GM21381 (cell line): ENCODE results near the gene GABARAPL2.
A peak's percentile ranks its signal among the peaks of the same experiment; 100 is the strongest.
"Not testable (repeated sequence)": the region's sequence is repeated elsewhere in the genome, so short reads cannot be mapped to it uniquely, and the experiment has no call there.

Experiments used
- ATAC-seq: cut with Tn5 transposase; IDR thresholded peaks from one replicate; pipeline ENCODE4 v1.9.1; 2021; ENCODE audit warnings: mild to moderate bottlenecking, moderate library complexity; ENCODE audit not compliant: unreplicated experiment

Gene GABARAPL2, protein sequence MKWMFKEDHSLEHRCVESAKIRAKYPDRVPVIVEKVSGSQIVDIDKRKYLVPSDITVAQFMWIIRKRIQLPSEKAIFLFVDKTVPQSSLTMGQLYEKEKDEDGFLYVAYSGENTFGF

GRCh38 chr16:75566040-75566757 lies at the start of gene GABARAPL2:
GABARAPL2 (plus strand) TSS chr16:75566379; CDS start chr16:75566487, 108 bp downstream.
- peak; percentile 61 for ATAC-seq

- no peak for ATAC-seq
Observed at GRCh38 chr16:75519175-75519574, 47.0 kb upstream of the GABARAPL2 start.

GRCh38 chr16:75526032-75526790 lies 40.0 kb upstream of the GABARAPL2 start:
- no peak for ATAC-seq

GRCh38 chr16:75527825-75528299 lies 38.3 kb upstream of the GABARAPL2 start:
- ATAC-seq: no peak

GRCh38 chr16:75529056-75529905 lies 36.9 kb upstream of the GABARAPL2 start:
- no peak for ATAC-seq

GRCh38 chr16:75529959-75530358 lies 36.2 kb upstream of the GABARAPL2 start:
- ATAC-seq: no peak

DNA sequence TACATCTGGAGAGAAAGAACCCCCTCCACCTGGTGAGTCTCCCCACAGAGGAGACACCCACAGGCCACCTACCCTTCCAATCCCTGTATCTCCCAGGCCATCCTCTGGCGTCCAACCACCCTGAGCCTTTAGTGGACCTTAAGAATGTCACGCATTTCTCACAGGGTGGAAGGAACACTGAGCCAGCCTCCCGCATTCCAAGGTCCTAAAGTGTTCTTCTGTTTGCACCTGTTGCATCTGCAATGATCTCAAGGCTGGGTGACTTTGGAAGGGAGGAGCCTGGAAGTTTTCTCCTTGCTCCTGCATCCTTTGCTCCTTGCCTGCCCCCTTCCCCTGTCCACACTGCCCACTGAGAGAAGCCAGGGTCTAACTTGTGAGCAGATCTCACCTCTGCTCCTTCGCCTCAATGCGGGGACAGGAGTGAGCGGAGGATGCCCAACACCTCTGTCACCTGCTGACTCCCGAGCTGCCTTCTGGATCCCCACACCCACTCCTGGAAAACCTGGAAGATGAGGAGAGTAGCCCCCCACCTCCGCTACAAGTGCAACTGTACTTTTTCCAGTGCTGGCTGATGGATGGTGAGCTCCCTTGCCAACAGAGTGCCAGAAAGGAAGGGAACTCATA lies 33.9 kb upstream of the GABARAPL2 start:
- no peak for ATAC-seq

DNA sequence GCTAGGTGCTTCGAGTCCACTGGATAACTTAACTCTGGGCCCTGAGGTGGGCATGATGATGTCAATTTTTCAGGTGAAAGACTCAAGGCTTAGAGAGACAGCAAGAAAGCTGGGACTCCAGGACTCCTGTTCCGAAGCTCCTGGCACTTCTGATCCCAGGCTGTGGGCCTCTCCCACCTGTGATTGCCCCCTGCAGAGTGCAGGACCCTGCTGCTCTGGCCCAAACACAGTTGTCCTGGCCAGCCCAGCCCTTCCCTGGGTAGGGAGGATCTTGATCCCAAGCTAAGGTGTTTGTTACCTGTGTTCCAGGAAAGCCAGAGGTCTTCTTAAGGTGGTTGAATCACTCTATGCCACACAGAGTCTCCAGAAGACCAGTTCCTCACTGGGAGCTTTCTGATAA lies 33.4 kb upstream of the GABARAPL2 start:
- no peak for ATAC-seq

DNA sequence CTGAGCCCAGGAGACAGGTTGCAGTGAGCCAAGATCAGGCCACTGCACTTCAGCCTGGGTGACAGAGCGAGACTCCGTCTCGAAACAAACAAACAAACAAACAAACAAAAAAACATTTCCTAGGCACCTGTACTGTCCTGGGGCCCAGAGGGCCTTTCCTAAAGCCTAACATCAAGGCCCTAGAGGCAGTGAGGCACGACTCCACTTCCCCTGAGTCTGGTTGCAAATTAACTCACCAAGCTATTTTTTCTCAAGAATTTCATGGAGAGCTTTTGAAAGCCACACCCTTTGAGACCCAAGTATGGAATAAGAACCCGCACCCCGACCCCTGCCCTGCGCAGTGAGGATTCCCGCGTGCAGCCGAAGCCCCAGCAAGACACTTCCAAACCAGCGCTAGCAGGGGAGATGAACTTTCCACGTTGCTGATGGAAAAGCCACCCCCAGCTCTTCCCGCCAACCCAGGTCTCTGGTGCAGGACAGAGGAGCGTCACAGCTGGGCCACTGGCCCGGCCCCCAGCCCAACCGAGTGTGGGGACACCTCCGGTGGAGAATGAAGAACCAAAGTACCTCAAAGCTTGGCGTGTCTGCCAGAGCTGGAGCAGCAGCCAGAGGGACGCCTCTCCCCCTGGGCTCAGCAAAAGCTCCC lies 31.5 kb upstream of the GABARAPL2 start:
- ATAC-seq: no peak

DNA sequence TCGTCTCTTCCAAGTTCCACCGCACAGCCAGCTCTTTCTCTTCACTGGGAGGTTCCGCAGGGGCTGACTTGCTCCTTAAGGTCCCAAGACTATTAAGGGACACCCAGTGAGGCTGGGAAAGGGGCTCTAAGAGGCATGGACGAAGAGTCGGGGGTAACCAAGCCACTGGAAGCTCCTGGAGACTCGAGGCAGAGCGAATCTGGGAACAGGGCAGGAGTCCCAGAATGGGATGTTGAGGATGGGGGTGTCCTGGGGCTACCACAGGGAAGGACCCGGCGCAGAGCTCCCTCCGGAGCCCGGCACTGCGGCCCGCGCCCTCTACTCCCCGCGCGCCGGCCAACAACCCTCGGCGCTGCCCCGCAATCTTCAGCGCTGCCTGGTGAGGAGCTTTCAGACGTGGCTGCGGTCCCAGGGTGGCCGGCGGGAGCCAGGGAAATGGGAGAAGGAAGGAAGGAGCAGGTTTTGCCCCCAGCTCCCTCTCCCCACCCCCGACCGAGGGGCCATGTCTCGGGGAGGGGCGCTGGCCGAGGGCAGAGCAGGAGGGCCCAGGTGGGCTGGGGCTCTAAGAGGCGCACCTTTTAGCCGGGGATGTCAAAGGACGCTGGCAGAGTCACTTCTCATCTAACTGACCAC lies 30.9 kb upstream of the GABARAPL2 start:
- no peak for ATAC-seq

- no peak for ATAC-seq
Observed at GRCh38 chr16:75535901-75536300, 30.3 kb upstream of the GABARAPL2 start, which contains the start of gene CHST5. CHST5 (minus strand) TSS chr16:75536108; CDS start chr16:75530384, 5,724 bp downstream.

- no peak for ATAC-seq
Observed at GRCh38 chr16:75537776-75538175, 28.4 kb upstream of the GABARAPL2 start.

- ATAC-seq: not testable (repeated sequence)
Observed at GRCh38 chr16:75538882-75539565, 27.2 kb upstream of the GABARAPL2 start.

GRCh38 chr16:75541236-75541635 lies 24.9 kb upstream of the GABARAPL2 start:
- ATAC-seq: no peak

GRCh38 chr16:75542462-75542861 lies 23.7 kb upstream of the GABARAPL2 start:
- ATAC-seq: not testable (repeated sequence)

DNA sequence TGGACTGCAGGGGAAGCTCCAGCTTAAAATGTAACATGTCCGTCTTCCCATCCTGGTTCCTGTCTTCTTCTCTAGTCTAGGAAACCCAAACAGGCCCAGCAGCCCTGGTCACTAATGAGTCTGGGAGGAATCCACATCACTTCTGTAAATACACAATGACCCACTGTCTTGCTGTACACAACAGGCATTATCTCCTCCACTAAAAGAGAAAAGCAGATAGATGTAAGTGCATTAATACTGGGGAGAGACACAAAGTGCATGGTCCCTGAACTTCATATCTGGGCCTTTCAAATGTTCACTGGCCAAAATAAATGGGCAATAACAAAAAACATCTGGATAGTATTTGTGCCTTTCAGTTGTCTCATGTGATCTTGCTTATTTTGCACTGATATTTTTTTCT lies 20.3 kb upstream of the GABARAPL2 start:
- ATAC-seq: not testable (repeated sequence)

DNA sequence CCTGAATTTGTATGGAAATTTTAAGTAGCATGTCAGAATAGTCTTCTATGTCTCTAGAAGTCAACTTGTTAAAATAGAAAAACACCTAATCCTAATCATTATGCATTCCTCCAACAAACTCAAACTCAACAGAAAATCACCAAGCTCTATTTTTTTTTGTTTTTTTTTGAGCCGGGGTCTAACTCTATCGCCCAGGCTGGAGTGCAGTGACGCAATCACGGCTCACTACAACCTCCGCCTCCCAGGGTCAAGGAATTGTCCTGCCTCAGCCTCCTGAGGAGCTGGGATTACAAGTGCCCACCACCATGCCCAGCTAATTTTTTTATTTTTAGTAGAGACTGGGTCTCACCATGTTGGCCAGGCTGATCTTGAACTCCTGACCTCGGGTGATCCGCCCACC lies 19.9 kb upstream of the GABARAPL2 start:
- ATAC-seq: no peak

DNA sequence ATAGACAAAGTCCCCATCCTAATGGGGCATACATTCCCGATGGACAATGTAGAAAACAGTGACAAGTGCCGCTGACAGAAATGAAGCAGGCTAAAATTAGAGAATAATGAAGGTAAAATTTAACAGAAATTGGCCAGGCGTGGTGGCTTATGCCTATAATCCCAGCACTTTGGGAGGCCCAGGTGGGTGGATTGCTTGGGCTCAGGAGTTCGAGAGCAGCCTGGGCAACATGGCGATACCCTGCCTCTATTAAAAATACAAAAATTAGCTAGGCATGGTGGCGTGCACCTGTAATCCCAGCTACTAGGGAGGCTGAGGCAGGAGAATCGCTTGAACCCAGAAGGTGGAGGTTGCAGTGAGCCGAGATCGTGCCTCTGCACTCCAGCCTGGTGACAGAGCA lies 17.7 kb upstream of the GABARAPL2 start:
- ATAC-seq: not testable (repeated sequence)

DNA sequence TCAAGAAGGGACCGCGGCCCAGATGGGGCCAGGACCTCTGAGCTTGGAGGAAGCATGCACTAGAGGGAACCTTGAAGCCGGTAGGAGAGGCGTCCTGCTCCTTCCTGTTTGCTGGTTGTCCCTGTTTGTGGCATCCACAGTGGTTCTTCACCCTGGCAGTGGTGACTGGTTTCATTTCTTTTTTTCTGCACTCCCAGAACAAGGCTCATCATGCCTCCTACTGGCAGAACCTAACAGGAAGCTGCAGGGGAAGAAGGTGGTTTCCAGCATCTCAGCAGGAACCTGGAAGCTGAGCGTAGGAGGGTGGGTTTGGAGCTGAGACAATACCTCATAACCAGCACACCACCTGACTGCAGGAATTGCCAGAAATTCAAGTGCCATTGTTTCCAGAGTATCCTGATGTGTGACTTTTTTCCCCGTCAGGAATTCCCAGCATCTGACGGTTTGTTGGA lies 15.9 kb upstream of the GABARAPL2 start:
- peak; percentile 68 for ATAC-seq
